ENCODE results near the gene CALB2.

Gene CALB2

DNA sequence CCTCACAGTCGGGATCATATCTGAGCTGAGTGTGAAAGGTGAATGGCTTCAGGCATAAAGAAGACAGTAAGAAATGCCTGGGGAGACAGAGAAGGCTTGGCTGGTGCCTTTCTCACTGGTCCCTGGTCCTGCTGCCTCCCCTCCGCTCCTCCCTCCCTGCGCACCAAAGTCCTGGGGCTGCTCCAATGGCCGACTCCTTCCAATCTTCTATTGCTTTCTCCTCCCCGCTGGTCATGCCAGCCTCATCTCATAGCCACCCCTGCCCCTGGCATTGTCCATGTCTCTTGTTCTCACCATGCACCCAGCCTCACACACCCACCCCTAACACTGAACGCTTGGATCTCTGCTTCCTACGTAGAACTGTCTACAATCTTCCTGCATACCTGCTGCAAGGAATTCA, 65.3 kb downstream of the CALB2 start:
- H3K9me3 ChIP-seq (ENCODE audit: insufficient read depth, low read depth, low read length): no peaks in the 10 kb centered on the region
- TF ChIP-seq EZH2phosphoT487 (IDR thresholded peaks at IDR 0.05; ENCODE audit: borderline replicate concordance): no peak
- no peak for TF ChIP-seq CTCF (conservative IDR thresholded peaks at IDR 0.05; ENCODE audit: low read length)
- H3K4me1 ChIP-seq (ENCODE audit: insufficient read depth, low read length, poor library complexity, severe bottlenecking): no peaks in the 10 kb centered on the region

GRCh38 chr16:71424626-71425025, 66.1 kb downstream of the CALB2 start:
- Histone ChIP-seq H2AFZ (ENCODE audit: low read length) (no peak overlapping the region), H3K4me2 (ENCODE audit: low read depth, low read length, poor library complexity, severe bottlenecking) (no peak overlapping the region), H3K4me3 (ENCODE audit: low read length, poor library complexity, severe bottlenecking) (no peak overlapping the region), H4K20me1 (ENCODE audit: insufficient read depth, low read length, poor library complexity, severe bottlenecking) (no peaks in the 10 kb centered on the region), H3K9ac (ENCODE audit: low read depth, low read length, poor library complexity, severe bottlenecking) (no peak overlapping the region), H3K9me3 (ENCODE audit: insufficient read depth, low read depth, low read length) (no peaks in the 10 kb centered on the region), H3K4me1 (ENCODE audit: insufficient read depth, low read length, poor library complexity, severe bottlenecking) (no peaks in the 10 kb centered on the region), H3K9me2 (replicated peaks; ENCODE audit: low read depth, low read length) (no peaks in the 10 kb centered on the region), H3K36me3 (ENCODE audit: insufficient read depth, low read length) (no peaks in the 10 kb centered on the region), H3K27me3 (ENCODE audit: insufficient read depth, low read length, poor library complexity, severe bottlenecking) (no peaks in the 10 kb centered on the region), H3K79me2 (ENCODE audit: insufficient read depth, low read length) (no peaks in the 10 kb centered on the region), H3F3A (ENCODE audit: low read depth) (no peaks in the 10 kb centered on the region)
- no peak for TF ChIP-seq CTCF (conservative IDR thresholded peaks at IDR 0.05; ENCODE audit: low read length)
- TF ChIP-seq EZH2phosphoT487 (IDR thresholded peaks at IDR 0.05; ENCODE audit: borderline replicate concordance): no peak

More for the DNA sequence above, 65.3 kb downstream of the CALB2 start:
- no peaks in the 10 kb centered on the region for H3F3A ChIP-seq (ENCODE audit: low read depth)
- H3K79me2 ChIP-seq (ENCODE audit: insufficient read depth, low read length): no peaks in the 10 kb centered on the region
- H3K9ac ChIP-seq (ENCODE audit: low read depth, low read length, poor library complexity, severe bottlenecking): no peak overlapping the region
- H3K36me3 ChIP-seq (ENCODE audit: insufficient read depth, low read length): no peaks in the 10 kb centered on the region
- no peaks in the 10 kb centered on the region for H4K20me1 ChIP-seq (ENCODE audit: insufficient read depth, low read length, poor library complexity, severe bottlenecking)
- H2AFZ ChIP-seq (ENCODE audit: low read length): no peak overlapping the region
- no peaks in the 10 kb centered on the region for H3K9me2 ChIP-seq (replicated peaks; ENCODE audit: low read depth, low read length)
- H3K4me3 ChIP-seq (ENCODE audit: low read length, poor library complexity, severe bottlenecking): no peak overlapping the region
- H3K27me3 ChIP-seq (ENCODE audit: insufficient read depth, low read length, poor library complexity, severe bottlenecking): no peaks in the 10 kb centered on the region
- H3K4me2 ChIP-seq (ENCODE audit: low read depth, low read length, poor library complexity, severe bottlenecking): no peak overlapping the region

- Histone ChIP-seq H4K20me1 (ENCODE audit: insufficient read depth, low read length, poor library complexity, severe bottlenecking) (no peaks in the 10 kb centered on the region), H3K9me3 (ENCODE audit: insufficient read depth, low read depth, low read length) (no peaks in the 10 kb centered on the region), H2AFZ (ENCODE audit: low read length) (no peak overlapping the region), H3K4me1 (ENCODE audit: insufficient read depth, low read length, poor library complexity, severe bottlenecking) (no peaks in the 10 kb centered on the region), H3K36me3 (ENCODE audit: insufficient read depth, low read length) (no peaks in the 10 kb centered on the region), H3K27me3 (ENCODE audit: insufficient read depth, low read length, poor library complexity, severe bottlenecking) (no peaks in the 10 kb centered on the region), H3K79me2 (ENCODE audit: insufficient read depth, low read length) (no peaks in the 10 kb centered on the region), H3K4me2 (ENCODE audit: low read depth, low read length, poor library complexity, severe bottlenecking) (no peak overlapping the region), H3K9ac (ENCODE audit: low read depth, low read length, poor library complexity, severe bottlenecking) (no peak overlapping the region), H3K4me3 (ENCODE audit: low read length, poor library complexity, severe bottlenecking) (no peak overlapping the region), H3F3A (ENCODE audit: low read depth) (no peaks in the 10 kb centered on the region), H3K9me2 (replicated peaks; ENCODE audit: low read depth, low read length) (no peaks in the 10 kb centered on the region)
- TF ChIP-seq CTCF (conservative IDR thresholded peaks at IDR 0.05; ENCODE audit: low read length) (no peak), EZH2phosphoT487 (IDR thresholded peaks at IDR 0.05; ENCODE audit: borderline replicate concordance) (no peak)
These were observed 67.2 kb downstream of the CALB2 start for GRCh38 chr16:71425746-71426068.

Measured in Loucy (cell line).